LNCAP (cell line): ENCODE measurements around the gene STIM2.

Experiments used
- CTCF ChIP-seq: fragments of 450-650 bp; IDR thresholded peaks from 2 replicates; pipeline ENCODE4 v1.5.1; 2017; ENCODE audit warnings: mild to moderate bottlenecking

STIM2 gene

GRCh38 chr4:26820346-26820745, 40.3 kb upstream of the STIM2 start:
- no peak for TF ChIP-seq CTCF

GRCh38 chr4:26821031-26821430, 39.6 kb upstream of the STIM2 start:
- TF ChIP-seq CTCF = no peak

GRCh38 chr4:26821677-26822503, 38.8 kb upstream of the STIM2 start:
- TF ChIP-seq CTCF = no peak

GRCh38 chr4:26822546-26822945, 38.1 kb upstream of the STIM2 start:
- no peak for TF ChIP-seq CTCF

GRCh38 chr4:26823583-26823982, 37.1 kb upstream of the STIM2 start:
- TF ChIP-seq CTCF = no peak

- no peak for TF ChIP-seq CTCF
Measured at GRCh38 chr4:26824667-26825066, 36.0 kb upstream of the STIM2 start.

GRCh38 chr4:26826721-26827120, 33.9 kb upstream of the STIM2 start:
- no peak for TF ChIP-seq CTCF

GRCh38 chr4:26827798-26828197, 32.8 kb upstream of the STIM2 start:
- TF ChIP-seq CTCF = no peak
